ENCODE results near the gene FGB. TPM values are rescaled to one million over a fixed set of nuclear protein-coding genes. Genes with fewer than 3 reads are reported as not detected.
A peak's percentile ranks its signal among the peaks of the same experiment; 100 is the strongest.

FGB gene
- total and polyA plus RNA-seq, 2 of the 13 experiments (the other 11 are each of a cell fraction or from before 2014, with no cell fraction given) = 226 to 784 TPM

- no peaks in the 10 kb centered on the region for H3K27me3 ChIP-seq (ENCODE audit: control insufficient read depth in 1 of 2, insufficient read depth in 2 of 2, low read length in 2 of 2)
- H4K20me1 ChIP-seq (ENCODE audit: insufficient read depth, low read length) = no peaks in the 10 kb centered on the region
- H3K9ac ChIP-seq (ENCODE audit: insufficient read depth, low read depth, low read length) = no peak overlapping the region
- intact Hi-C loops (cut with micrococcal nuclease; ENCODE audit: unreplicated experiment) = loop anchor here (2.0 kb wide), 1 partner anchor 15 kb away; no protein-coding TSS in a partner anchor
- ChIA-PET CTCF (ENCODE audit: low intra/inter-chr PET ratio, low total read pairs) (no interaction called here), POLR2A (interaction anchor here (2.5 to 16.0 kb wide), 3 partner anchors 14 to 26 kb away, joined by 24 to 468 read pairs (median 35); partner anchors contain the start of gene FGG)
- peaks cover 26% of the 10 kb centered on the region for H3K79me2 ChIP-seq (ENCODE audit: insufficient read depth, low read length)
- peak overlapping the region; percentile 8 for H3K27ac ChIP-seq (ENCODE audit: extremely low read length, insufficient read depth, low read length)
- no TSS peak for BruUV-seq (replicated peaks)
- H3K36me3 ChIP-seq (replicated peaks in 1 of 2; ENCODE audit: control insufficient read depth in 1 of 2, insufficient read depth in 2 of 2, low read length in 2 of 2) = peaks cover 3 to 12% of the 10 kb centered on the region in 2 experiments
- peaks cover 96% of the 10 kb centered on the region for H3K4me1 ChIP-seq (ENCODE audit: insufficient read depth, low read length)
- no peak for FAIRE-seq
- H3K4me2 ChIP-seq (ENCODE audit: low read depth, low read length) = peak overlapping the region; percentile 16; the same call in 1 of the 2 replicates
- H3K9me3 ChIP-seq (ENCODE audit: low read length) = no peaks in the 10 kb centered on the region
- in situ Hi-C loops (cut with HindIII; ENCODE audit: extremely low pct_ligation_motif_present, low pct_unique_long_range_greater_than_20kb) = no loop called here
- ATAC-seq = no peak
- 73% methylated on average over 3 of the region's 3 CpGs for WGBS (ENCODE audit: low lambda C conversion rate)
- H3K4me3 ChIP-seq (replicated peaks in 1 of 3; ENCODE audit: insufficient read depth in 1 of 3, low read depth in 2 of 3, low read length in 3 of 3) = no peak overlapping the region
- no peak overlapping the region for H2AFZ ChIP-seq (ENCODE audit: low read length)
- no peak for DNase-seq (ENCODE audit: low spot score)
- TF ChIP-seq, protein P1, sequence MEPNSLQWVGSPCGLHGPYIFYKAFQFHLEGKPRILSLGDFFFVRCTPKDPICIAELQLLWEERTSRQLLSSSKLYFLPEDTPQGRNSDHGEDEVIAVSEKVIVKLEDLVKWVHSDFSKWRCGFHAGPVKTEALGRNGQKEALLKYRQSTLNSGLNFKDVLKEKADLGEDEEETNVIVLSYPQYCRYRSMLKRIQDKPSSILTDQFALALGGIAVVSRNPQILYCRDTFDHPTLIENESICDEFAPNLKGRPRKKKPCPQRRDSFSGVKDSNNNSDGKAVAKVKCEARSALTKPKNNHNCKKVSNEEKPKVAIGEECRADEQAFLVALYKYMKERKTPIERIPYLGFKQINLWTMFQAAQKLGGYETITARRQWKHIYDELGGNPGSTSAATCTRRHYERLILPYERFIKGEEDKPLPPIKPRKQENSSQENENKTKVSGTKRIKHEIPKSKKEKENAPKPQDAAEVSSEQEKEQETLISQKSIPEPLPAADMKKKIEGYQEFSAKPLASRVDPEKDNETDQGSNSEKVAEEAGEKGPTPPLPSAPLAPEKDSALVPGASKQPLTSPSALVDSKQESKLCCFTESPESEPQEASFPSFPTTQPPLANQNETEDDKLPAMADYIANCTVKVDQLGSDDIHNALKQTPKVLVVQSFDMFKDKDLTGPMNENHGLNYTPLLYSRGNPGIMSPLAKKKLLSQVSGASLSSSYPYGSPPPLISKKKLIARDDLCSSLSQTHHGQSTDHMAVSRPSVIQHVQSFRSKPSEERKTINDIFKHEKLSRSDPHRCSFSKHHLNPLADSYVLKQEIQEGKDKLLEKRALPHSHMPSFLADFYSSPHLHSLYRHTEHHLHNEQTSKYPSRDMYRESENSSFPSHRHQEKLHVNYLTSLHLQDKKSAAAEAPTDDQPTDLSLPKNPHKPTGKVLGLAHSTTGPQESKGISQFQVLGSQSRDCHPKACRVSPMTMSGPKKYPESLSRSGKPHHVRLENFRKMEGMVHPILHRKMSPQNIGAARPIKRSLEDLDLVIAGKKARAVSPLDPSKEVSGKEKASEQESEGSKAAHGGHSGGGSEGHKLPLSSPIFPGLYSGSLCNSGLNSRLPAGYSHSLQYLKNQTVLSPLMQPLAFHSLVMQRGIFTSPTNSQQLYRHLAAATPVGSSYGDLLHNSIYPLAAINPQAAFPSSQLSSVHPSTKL (CRISPR knock-in tag; IDR thresholded peaks at IDR 0.05) = peak; percentile 33; the same call in 1 of the 2 replicates
- TF ChIP-seq, protein P2, sequence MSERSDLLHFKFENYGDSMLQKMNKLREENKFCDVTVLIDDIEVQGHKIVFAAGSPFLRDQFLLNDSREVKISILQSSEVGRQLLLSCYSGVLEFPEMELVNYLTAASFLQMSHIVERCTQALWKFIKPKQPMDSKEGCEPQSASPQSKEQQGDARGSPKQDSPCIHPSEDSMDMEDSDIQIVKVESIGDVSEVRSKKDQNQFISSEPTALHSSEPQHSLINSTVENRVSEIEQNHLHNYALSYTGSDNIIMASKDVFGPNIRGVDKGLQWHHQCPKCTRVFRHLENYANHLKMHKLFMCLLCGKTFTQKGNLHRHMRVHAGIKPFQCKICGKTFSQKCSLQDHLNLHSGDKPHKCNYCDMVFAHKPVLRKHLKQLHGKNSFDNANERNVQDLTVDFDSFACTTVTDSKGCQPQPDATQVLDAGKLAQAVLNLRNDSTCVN (CRISPR knock-in tag; IDR thresholded peaks at IDR 0.05; ENCODE audit: borderline replicate concordance) = no peak
- TF ChIP-seq RAD51 (IDR thresholded peaks at IDR 0.05; ENCODE audit: borderline replicate concordance) (no peak), SOX5 (CRISPR knock-in tag; IDR thresholded peaks at IDR 0.05; ENCODE audit: borderline replicate concordance) (no peak), LCORL (IDR thresholded peaks at IDR 0.05) (no peak), LCORL (CRISPR knock-in tag; IDR thresholded peaks at IDR 0.05) (no peak), HNF4G (IDR thresholded peaks at IDR 0.05; ENCODE audit: borderline replicate concordance, low read depth, low read length) (peak; percentile 43; the same call in 1 of the 2 replicates), HNF4G (CRISPR knock-in tag; IDR thresholded peaks at IDR 0.05; ENCODE audit: borderline replicate concordance, low read depth) (no peak), ATF4 (CRISPR knock-in tag; IDR thresholded peaks at IDR 0.05) (peak in 1 of 2 experiments; percentile 42; a peak in 2 of 4 replicates), EP300 (IDR thresholded peaks at IDR 0.05; ENCODE audit: low read depth in 2 of 2, low read length in 2 of 2) (0 out of 4 replicates have a peak, but pooled peaks of 1 of the 2 experiments have one; percentile 20), EP300 (CRISPR knock-in tag; IDR thresholded peaks at IDR 0.05; ENCODE audit: borderline replicate concordance) (no peak), CEBPG (CRISPR knock-in tag; IDR thresholded peaks at IDR 0.05) (peak; percentile 6; the same call in 1 of the 2 replicates), ZFP36L1 (CRISPR knock-in tag; IDR thresholded peaks at IDR 0.05) (no peak), GATAD2A (CRISPR knock-in tag; IDR thresholded peaks at IDR 0.05) (peak; percentile 40), SETDB1 (CRISPR knock-in tag; IDR thresholded peaks at IDR 0.05; ENCODE audit: borderline replicate concordance) (no peak)
- TF ChIP-seq, protein P3, sequence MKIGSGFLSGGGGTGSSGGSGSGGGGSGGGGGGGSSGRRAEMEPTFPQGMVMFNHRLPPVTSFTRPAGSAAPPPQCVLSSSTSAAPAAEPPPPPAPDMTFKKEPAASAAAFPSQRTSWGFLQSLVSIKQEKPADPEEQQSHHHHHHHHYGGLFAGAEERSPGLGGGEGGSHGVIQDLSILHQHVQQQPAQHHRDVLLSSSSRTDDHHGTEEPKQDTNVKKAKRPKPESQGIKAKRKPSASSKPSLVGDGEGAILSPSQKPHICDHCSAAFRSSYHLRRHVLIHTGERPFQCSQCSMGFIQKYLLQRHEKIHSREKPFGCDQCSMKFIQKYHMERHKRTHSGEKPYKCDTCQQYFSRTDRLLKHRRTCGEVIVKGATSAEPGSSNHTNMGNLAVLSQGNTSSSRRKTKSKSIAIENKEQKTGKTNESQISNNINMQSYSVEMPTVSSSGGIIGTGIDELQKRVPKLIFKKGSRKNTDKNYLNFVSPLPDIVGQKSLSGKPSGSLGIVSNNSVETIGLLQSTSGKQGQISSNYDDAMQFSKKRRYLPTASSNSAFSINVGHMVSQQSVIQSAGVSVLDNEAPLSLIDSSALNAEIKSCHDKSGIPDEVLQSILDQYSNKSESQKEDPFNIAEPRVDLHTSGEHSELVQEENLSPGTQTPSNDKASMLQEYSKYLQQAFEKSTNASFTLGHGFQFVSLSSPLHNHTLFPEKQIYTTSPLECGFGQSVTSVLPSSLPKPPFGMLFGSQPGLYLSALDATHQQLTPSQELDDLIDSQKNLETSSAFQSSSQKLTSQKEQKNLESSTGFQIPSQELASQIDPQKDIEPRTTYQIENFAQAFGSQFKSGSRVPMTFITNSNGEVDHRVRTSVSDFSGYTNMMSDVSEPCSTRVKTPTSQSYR (CRISPR knock-in tag; IDR thresholded peaks at IDR 0.05; ENCODE audit: borderline replicate concordance) = no peak
These were observed 29.1 kb downstream of the FGB start for GRCh38 chr4:154591890-154592289.
